ENCODE data around the gene ZCCHC14. TPM values are rescaled to one million over a fixed set of nuclear protein-coding genes. Genes with fewer than 3 reads are reported as not detected.

The ZCCHC14 gene
- total and polyA plus RNA-seq, 2 experiments from 2014 or later: 2.7 to 6.3 TPM

- H3K79me2 ChIP-seq (ENCODE audit: insufficient read depth): peaks cover 9% of the 10 kb centered on the region; the same call in 1 of the 2 replicates
- H3K9ac ChIP-seq: no peak overlapping the region
- WGBS, 2 experiments (ENCODE audit: low coverage in 1 of 2, low lambda C conversion rate in 2 of 2, missing lambda C conversion rate in 2 of 2): 94 to 95% methylated on average over 18 of the region's 18 CpGs
- H2AFZ ChIP-seq: no peak overlapping the region
- H3K4me3 ChIP-seq: no peak overlapping the region
- H3K27ac ChIP-seq: no peak overlapping the region
- H3F3A ChIP-seq (ENCODE audit: insufficient read depth): no peaks in the 10 kb centered on the region
- no peaks in the 10 kb centered on the region for H3K4me1 ChIP-seq (ENCODE audit: insufficient read depth)
- no peak overlapping the region for H3K4me2 ChIP-seq (ENCODE audit: unreplicated experiment)
- in situ Hi-C loops (cut with MboI): no loop called here
- TF ChIP-seq EZH2 (IDR thresholded peaks at IDR 0.05; ENCODE audit: insufficient read depth, poor library complexity, severe bottlenecking) (no peak), EZH2phosphoT487 (IDR thresholded peaks at IDR 0.05; ENCODE audit: insufficient read depth, low read depth) (no peak)
- no peak for DNase-seq
- H4K20me1 ChIP-seq (ENCODE audit: insufficient read depth): no peaks in the 10 kb centered on the region
- H3K9me2 ChIP-seq (ENCODE audit: insufficient read depth): no peaks in the 10 kb centered on the region
- no peaks in the 10 kb centered on the region for H3K27me3 ChIP-seq (replicated peaks; ENCODE audit: insufficient read depth)
- no peaks in the 10 kb centered on the region for H3K9me3 ChIP-seq (ENCODE audit: low read depth)
- peaks cover 29% of the 10 kb centered on the region for H3K36me3 ChIP-seq (ENCODE audit: low read depth)
Observed at GRCh38 chr16:87418216-87418615, 74.6 kb downstream of the ZCCHC14 start.

GRCh38 chr16:87417528-87417910 lies 75.3 kb downstream of the ZCCHC14 start:
- Histone ChIP-seq H3K36me3 (ENCODE audit: low read depth) (peaks cover 22% of the 10 kb centered on the region), H3K27me3 (replicated peaks; ENCODE audit: insufficient read depth) (no peaks in the 10 kb centered on the region)

GRCh38 chr16:87416826-87417527 lies 75.8 kb downstream of the ZCCHC14 start:
- H3K9me3 ChIP-seq (ENCODE audit: low read depth): no peaks in the 10 kb centered on the region
- no peaks in the 10 kb centered on the region for H3K27me3 ChIP-seq (replicated peaks; ENCODE audit: insufficient read depth)
- H3K79me2 ChIP-seq (ENCODE audit: insufficient read depth): peaks cover 9% of the 10 kb centered on the region; the same call in 1 of the 2 replicates
- H3K4me2 ChIP-seq (ENCODE audit: unreplicated experiment): no peak overlapping the region
- no peaks in the 10 kb centered on the region for H3K9me2 ChIP-seq (ENCODE audit: insufficient read depth)
- H2AFZ ChIP-seq: no peak overlapping the region
- no peak overlapping the region for H3K27ac ChIP-seq
- H3K4me3 ChIP-seq: no peak overlapping the region
- TF ChIP-seq EZH2 (IDR thresholded peaks at IDR 0.05; ENCODE audit: insufficient read depth, poor library complexity, severe bottlenecking): no peak
- TF ChIP-seq EZH2phosphoT487 (IDR thresholded peaks at IDR 0.05; ENCODE audit: insufficient read depth, low read depth): no peak
- no peaks in the 10 kb centered on the region for H3K4me1 ChIP-seq (ENCODE audit: insufficient read depth)
- peak; percentile 75 for DNase-seq
- no peak overlapping the region for H3K9ac ChIP-seq
- 85 to 87% methylated on average over 23 of the region's 23 CpGs for WGBS, 2 experiments (ENCODE audit: low coverage in 1 of 2, low lambda C conversion rate in 2 of 2, missing lambda C conversion rate in 2 of 2)
- no peaks in the 10 kb centered on the region for H3F3A ChIP-seq (ENCODE audit: insufficient read depth)
- in situ Hi-C loops (cut with MboI): no loop called here
- no peaks in the 10 kb centered on the region for H4K20me1 ChIP-seq (ENCODE audit: insufficient read depth)
- peaks cover 21% of the 10 kb centered on the region for H3K36me3 ChIP-seq (ENCODE audit: low read depth)

More at GRCh38 chr16:87417528-87417910, 75.3 kb downstream of the ZCCHC14 start:
- no peak overlapping the region for H3K27ac ChIP-seq
- in situ Hi-C loops (cut with MboI): no loop called here
- DNase-seq: no peak
- H3F3A ChIP-seq (ENCODE audit: insufficient read depth): no peaks in the 10 kb centered on the region
- no peaks in the 10 kb centered on the region for H3K4me1 ChIP-seq (ENCODE audit: insufficient read depth)
- H3K9ac ChIP-seq: no peak overlapping the region
- H3K4me3 ChIP-seq: no peak overlapping the region
- H4K20me1 ChIP-seq (ENCODE audit: insufficient read depth): no peaks in the 10 kb centered on the region
- WGBS, 2 experiments (ENCODE audit: low coverage in 1 of 2, low lambda C conversion rate in 2 of 2, missing lambda C conversion rate in 2 of 2): 96 to 97% methylated on average over 13 of the region's 13 CpGs
- H3K79me2 ChIP-seq (ENCODE audit: insufficient read depth): peaks cover 9% of the 10 kb centered on the region; the same call in 1 of the 2 replicates
- H3K4me2 ChIP-seq (ENCODE audit: unreplicated experiment): no peak overlapping the region
- no peak overlapping the region for H2AFZ ChIP-seq
- no peak for TF ChIP-seq EZH2phosphoT487 (IDR thresholded peaks at IDR 0.05; ENCODE audit: insufficient read depth, low read depth)
- no peak for TF ChIP-seq EZH2 (IDR thresholded peaks at IDR 0.05; ENCODE audit: insufficient read depth, poor library complexity, severe bottlenecking)
- H3K9me2 ChIP-seq (ENCODE audit: insufficient read depth): no peaks in the 10 kb centered on the region
- H3K9me3 ChIP-seq (ENCODE audit: low read depth): no peaks in the 10 kb centered on the region

GRCh38 chr16:87415441-87415840 lies 77.4 kb downstream of the ZCCHC14 start:
- in situ Hi-C loops (cut with MboI): no loop called here
- Histone ChIP-seq H3K4me3 (no peak overlapping the region), H3K79me2 (ENCODE audit: insufficient read depth) (0 out of 2 replicates have a peak, but pooled peaks cover 9% of the 10 kb centered on the region), H3K27me3 (replicated peaks; ENCODE audit: insufficient read depth) (no peaks in the 10 kb centered on the region), H2AFZ (no peak overlapping the region), H3K9me3 (ENCODE audit: low read depth) (no peaks in the 10 kb centered on the region), H3K9me2 (ENCODE audit: insufficient read depth) (no peaks in the 10 kb centered on the region), H3K4me1 (ENCODE audit: insufficient read depth) (no peaks in the 10 kb centered on the region), H4K20me1 (ENCODE audit: insufficient read depth) (no peaks in the 10 kb centered on the region), H3F3A (ENCODE audit: insufficient read depth) (no peaks in the 10 kb centered on the region), H3K36me3 (ENCODE audit: low read depth) (peaks cover 27% of the 10 kb centered on the region), H3K27ac (no peak overlapping the region), H3K4me2 (ENCODE audit: unreplicated experiment) (no peak overlapping the region), H3K9ac (no peak overlapping the region)
- 86 to 93% methylated on average over 7 to 9 of the region's 9 CpGs for WGBS, 2 experiments (ENCODE audit: low coverage in 1 of 2, low lambda C conversion rate in 2 of 2, missing lambda C conversion rate in 2 of 2)
- no peak for TF ChIP-seq EZH2 (IDR thresholded peaks at IDR 0.05; ENCODE audit: insufficient read depth, poor library complexity, severe bottlenecking)
- TF ChIP-seq EZH2phosphoT487 (IDR thresholded peaks at IDR 0.05; ENCODE audit: insufficient read depth, low read depth): no peak
- no peak for DNase-seq
